GM21526 (cell line): ENCODE data around the gene HES3.
A peak's percentile ranks its signal among the peaks of the same experiment; 100 is the strongest.

Experiments used
- ATAC-seq: cut with Tn5 transposase; IDR thresholded peaks from one replicate; pipeline ENCODE4 v1.9.1; 2021; ENCODE audit warnings: moderate library complexity; ENCODE audit not compliant: unreplicated experiment, low FRiP score

The HES3 gene, protein sequence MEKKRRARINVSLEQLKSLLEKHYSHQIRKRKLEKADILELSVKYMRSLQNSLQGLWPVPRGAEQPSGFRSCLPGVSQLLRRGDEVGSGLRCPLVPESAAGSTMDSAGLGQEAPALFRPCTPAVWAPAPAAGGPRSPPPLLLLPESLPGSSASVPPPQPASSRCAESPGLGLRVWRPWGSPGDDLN

DNA sequence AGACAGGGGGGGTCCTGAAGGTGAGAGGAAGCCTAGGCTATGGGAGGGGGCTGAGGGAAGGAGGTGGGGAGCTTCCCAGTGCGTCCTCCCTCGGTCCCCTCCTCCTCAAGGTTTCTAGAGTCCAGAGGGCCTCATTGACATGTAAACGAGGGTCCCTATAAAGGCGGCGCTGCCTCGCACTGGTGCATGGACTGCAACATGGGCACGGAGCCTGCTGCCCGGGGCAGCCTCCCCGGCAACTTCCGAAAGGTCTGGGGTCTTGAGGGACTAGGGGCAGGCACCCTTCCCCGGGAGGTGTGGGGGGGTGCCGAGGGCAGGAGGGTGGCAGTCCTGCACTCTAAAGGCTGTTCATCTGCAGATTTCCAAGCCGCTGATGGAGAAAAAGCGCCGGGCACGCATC is at the start of gene HES3:
TSS of gene HES3 (plus strand) at position 187 of the 400 bp plus-strand sequence. CDS start at position 374, 187 bp downstream.
- no peak for ATAC-seq

- ATAC-seq, result no peak
Measured at GRCh38 chr1:6197746-6198427, 46.1 kb upstream of the HES3 start.

DNA sequence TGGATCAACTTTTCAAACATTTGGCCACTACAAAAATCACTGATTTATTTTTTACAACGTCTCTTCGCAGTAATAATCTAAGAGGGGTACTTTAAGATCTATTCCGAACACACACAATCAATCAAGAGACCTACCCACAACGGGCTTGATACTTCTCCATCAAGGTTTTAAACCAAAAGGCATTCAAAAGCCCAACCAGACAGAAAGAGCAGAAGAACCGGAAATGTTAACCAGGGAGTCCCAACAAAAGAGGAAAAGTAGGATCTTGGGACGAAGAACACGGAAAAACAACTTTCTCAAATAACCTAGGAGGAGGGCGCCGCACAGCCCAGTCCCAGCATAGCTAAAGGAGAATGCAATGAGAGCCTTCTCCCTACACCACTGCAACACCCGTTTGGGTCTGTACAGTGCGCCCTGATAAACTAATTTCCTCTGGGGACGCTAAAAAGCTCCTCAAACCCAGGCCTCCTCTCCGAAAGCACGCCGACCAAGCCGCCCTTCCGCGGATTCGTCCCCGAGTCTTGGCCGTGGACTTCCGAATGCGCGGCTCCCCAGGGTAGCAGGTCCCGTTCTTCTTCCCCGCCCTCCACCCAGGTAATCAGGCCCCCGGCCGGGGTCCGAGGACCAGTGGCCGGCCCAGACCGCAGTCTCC is 45.2 kb upstream of the HES3 start:
- peak; percentile 14 for ATAC-seq

DNA sequence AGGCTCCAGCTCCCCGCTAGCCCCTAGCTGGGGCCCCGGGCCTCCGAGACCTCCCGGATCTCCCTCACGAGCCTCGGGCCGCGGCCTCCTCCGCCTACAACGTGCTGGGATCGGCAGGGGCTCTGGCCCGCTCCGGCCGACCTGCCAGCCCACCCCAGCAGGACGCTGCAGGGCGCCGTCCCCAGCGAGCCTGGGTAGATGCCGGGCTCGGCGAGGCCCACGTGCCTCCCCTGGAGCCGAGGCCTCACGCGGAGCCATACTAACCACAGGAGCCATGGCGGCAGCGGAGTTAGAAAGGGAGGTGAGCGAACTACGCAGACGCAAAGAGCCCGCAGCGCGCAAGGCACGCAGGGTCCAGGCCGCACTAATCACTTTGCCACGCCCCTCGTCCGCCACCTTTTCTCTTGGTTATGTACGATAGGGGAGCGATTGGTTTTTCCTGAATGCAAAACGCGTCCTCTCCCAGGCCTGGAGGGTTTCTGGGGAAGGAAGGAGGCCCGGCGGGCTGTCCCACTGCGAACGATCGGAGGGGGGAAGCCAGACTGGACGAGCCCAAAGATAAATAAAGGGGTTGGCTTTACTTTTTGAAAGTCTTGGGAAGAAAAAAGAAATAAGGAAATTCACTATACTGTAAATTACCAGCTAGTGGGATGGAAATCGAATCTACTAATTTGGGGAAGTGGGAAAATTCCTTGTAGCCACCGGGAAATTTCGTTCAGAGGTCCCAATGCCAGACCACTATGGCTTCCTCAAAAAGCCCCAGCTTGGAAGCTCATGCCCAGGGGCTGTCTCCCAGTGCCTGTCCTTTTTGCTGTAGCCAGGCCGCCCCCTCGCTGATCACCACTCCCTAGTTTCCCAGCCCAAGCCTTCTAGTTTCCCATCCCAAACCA is 44.4 kb upstream of the HES3 start, which contains the start of gene RPL22:
TSS of gene RPL22 (minus strand) at position 298 of the 890 bp plus-strand sequence. CDS start at position 276, 22 bp downstream.
- peak; percentile 96 for ATAC-seq

DNA sequence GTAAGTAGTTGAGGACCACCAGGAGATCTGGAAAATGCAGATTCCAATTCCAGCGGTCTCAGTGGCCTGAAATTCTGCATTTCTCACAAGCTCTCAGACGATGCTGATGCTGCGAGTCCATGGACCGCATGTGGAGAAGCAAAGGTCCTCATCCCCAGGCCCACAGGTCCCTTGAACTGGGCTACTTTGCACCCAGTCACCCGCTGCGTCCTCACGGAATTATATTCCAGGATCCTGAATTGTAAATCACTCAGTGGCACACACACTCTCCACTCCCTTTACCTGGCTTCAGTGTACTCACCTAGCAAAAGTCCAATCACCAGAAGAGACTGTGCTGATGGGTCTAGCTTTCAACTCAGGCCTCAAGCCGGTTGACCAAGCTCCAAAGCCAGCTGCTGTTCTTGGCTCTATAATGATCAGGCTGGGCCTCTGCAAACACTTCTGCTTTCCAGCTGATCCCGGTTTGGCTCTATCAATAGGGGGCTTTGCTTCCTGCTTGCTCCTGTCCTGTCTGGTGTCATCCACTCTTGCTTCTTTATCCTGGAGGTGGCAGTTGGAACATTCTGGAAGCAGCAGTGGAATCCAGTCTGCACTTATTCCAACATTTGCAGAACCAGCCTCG is 43.7 kb upstream of the HES3 start:
- ATAC-seq, result no peak

DNA sequence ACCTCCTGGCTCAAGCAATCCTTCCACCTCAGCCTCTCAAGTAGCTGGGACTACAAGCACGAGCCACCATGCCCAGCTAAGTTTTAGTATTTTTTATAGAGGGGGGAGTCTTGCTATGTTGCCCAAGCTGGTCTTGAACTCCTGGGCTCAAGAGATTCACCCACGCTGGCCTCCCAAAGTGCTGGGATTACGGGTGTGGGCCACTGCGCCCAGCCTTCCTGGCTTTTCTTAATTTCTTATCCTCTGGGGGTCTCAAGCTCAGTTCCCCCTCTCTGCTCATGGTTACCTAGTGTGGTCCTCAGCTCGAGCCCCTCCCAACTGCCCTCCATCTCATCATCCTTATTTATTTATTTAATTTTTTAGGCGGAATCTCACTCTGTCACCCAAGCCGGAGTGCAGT is 41.7 kb upstream of the HES3 start:
- no peak for ATAC-seq

- no peak for ATAC-seq
Measured at GRCh38 chr1:6205849-6206519, 38.0 kb upstream of the HES3 start, which contains the start of gene RNF207. Gene RNF207, plus strand, starts transcription at chr1:6206119. Its CDS starts 417 bp downstream, at chr1:6206536.

DNA sequence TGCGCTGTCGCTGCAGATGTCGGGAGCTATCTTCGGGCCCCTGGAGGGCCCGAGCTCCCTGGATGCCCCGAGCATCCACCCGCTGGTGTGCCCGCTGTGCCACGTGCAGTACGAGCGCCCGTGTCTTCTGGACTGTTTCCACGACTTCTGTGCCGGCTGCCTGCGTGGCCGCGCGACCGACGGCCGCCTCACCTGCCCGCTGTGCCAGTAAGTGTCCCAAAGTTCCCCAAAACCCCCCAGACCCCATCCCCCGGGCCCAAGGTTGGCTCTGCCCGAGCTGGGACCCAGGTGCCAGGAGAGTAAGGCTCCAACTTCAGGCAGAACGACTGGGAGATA is 37.5 kb upstream of the HES3 start:
- no peak for ATAC-seq

DNA sequence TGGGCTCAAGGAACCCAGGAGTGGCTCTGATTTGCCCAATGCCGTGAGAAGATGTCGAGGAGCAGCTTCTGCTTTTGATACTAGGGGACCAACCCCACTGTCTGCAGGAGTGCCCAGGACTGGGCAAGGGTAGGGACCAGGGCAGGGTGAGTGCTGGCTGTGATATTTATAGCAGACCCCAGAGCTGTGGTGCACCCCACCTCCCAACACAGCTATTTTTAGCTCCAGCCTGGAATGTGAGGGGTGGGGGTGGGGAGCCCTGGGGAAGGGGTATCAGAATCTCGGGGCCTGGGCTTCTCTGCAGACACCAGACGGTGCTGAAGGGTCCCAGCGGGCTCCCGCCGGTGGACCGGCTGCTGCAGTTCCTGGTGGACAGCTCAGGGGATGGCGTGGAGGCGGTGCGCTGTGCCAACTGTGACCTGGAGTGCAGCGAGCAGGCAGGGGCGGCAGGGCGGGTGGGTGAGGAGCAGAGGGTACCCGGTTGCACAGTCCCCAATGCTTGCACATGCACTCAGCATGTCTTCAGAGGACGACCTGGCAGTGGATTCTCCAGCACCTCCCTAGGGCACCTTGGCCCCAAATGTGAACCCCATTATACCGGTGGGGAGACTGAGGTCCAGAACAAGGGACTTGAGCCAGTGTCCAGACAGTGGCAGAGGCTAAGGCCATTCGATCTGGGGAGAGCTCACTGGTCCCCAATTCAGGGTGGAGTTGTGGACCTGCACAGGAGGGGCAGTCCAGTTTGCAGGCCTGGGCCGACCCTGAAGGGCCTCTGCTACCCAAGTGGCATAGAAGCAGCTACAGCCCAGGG is 36.7 kb upstream of the HES3 start:
- no peak for ATAC-seq

GRCh38 chr1:6207921-6208320 is 36.1 kb upstream of the HES3 start:
- no peak for ATAC-seq

DNA sequence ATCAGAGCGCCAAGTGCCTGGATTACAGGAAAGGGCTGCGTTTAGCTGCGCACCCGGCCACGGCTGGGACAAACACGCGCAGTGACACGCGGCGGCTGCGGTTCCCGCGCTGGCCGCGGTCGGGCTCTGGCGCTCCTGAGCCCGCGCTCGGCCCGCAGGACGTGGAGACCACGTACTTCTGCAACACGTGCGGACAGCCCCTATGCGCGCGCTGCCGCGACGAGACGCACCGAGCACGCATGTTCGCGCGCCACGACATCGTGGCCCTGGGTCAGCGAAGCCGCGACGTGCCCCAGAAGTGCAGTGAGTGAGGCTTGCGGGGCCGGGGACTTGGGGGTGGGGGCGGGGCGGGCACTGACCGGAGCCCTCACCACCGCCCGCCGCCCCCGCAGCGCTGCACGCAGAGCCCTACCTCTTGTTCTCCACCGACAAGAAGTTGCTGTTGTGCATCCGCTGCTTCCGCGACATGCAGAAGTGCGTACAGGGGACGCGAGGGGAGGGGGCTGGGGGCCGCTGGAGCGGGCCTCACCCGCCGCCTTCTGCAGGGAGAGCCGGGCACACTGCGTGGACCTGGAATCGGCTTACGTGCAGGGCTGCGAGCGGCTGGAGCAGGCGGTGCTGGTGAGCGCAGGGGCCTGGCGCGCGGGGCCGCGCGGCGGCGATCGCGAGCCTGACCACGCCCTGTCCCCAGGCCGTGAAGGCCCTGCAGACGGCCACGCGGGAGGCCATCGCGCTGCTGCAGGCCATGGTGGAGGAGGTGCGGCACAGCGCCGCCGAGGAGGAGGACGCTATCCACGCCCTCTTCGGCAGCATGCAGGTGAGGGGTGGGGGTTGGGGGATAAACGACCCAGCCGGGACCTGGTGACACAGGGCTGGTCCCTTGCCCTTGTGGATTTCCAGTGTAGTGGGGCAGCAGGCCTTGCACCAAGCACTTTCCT is 35.0 kb upstream of the HES3 start:
- no peak for ATAC-seq

DNA sequence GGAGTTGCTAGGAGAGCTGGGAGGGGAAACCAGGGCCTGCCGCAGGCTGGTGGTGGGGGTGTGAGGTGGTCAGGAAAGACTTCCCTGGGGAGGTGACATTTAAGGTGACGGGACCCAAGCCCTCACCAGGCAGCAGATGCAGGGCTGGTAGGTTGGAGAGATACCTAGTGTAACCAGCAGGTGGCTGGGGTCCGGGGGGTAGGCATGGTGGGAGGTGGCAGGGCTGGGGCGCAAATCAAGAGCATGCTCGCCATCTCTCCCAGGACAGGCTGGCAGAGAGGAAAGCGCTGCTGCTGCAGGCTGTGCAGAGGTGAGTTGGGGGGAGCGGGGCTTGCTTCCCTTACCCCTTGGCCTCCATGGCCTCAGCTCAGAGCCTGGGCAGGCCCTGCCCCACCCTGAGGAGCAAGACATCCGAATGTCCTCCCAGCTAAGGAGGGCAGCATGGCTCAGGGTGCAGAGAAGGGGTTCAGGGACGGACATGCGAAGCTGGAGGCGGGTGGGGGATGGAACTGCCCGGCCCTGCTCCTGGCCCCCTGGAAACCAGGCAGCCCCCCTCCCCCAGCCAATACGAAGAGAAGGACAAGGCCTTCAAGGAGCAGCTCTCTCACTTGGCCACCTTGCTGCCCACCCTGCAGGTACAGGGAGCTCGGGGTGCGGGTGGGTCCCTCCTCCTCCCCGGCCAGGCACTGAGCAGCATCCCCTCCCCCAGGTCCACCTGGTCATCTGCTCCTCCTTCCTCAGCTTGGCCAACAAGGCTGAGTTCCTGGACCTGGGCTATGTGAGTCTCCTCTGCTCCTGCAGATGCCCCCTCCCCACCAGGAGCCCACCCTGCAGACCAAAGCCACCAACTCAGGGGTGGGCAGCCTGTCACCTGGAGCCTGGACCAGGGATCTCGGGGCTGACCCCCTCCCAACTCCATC is 34.1 kb upstream of the HES3 start:
- no peak for ATAC-seq

GRCh38 chr1:6210591-6211355 is 33.2 kb upstream of the HES3 start:
- ATAC-seq, result no peak

- ATAC-seq, result no peak
Measured at GRCh38 chr1:6211731-6212130, 32.2 kb upstream of the HES3 start.

- ATAC-seq, result no peak
Measured at GRCh38 chr1:6212193-6212959, 31.6 kb upstream of the HES3 start.
